ENCODE data around the gene ECHDC1.

- no peak for TF ChIP-seq CTCF (IDR thresholded peaks at IDR 0.05)
- no peak for TF ChIP-seq POLR2AphosphoS5 (IDR thresholded peaks at IDR 0.05)
Observed at GRCh38 chr6:127282184-127282583, 61.2 kb downstream of the ECHDC1 start.

Measured in suprapubic skin (tissue), 3 donors.